SK-N-MC (cell line): ENCODE measurements around the gene DNLZ.

Experiments used
- EZH2 ChIP-seq: fragments of 200-600 bp; sonication (generic); IDR thresholded peaks from one replicate; pipeline ENCODE4 v1.6.1; 2017; ENCODE audit warnings: antibody characterized with exemption
- FOXP2 ChIP-seq: optimal IDR thresholded peaks from 2 replicates; pipeline ENCODE3; 2011; ENCODE audit warnings: mild to moderate bottlenecking, moderate library complexity; ENCODE audit not compliant: insufficient read depth; ENCODE audit errors: extremely low read length, control extremely low read depth
- POLR2AphosphoS5 ChIP-seq: IDR thresholded peaks from 2 replicates; pipeline ENCODE4 v1.6.1; 2012; ENCODE audit warnings: mild to moderate bottlenecking, low read depth, low read length, borderline replicate concordance

DNA sequence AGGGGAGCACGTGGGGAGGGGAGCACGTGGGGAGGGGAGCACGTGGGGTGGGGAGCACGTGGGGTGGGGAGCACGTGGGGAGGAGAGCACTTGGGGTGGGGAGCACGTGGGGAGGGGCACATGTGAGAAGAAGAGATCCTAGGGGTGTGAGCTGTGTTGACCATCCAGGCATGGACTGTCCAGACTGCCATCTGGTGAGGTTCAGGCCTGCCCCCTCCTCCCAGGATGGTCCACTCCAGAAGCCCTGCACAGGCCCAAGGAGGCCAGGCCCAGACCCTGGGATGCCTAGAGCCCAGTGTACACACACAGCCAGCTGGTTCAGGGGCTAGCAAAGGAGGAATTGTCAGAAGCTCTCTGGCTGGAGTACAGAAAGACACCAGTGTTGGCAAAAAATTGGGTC is 34.1 kb upstream of the DNLZ start:
- no peak for TF ChIP-seq EZH2
- no peak for TF ChIP-seq POLR2AphosphoS5
- no peak for TF ChIP-seq FOXP2
